ENCODE results near the gene MTMR12.

- TF ChIP-seq CTCF (IDR thresholded peaks at IDR 0.05; ENCODE audit: low read depth, low read length) (no peak), EZH2phosphoT487 (IDR thresholded peaks at IDR 0.05; ENCODE audit: low read depth) (no peak)
Measured at GRCh38 chr5:32193591-32193990, 119.1 kb downstream of the MTMR12 start.

Data from OCI-LY3 (cell line).